ELR (cell line): Measurements from ENCODE around the gene ANKS6.
A peak's percentile ranks its signal among the peaks of the same experiment; 100 is the strongest.

ENCODE experiments used
- DNase-seq: peaks from one replicate; pipeline ENCODE4 v3.0.0-alpha.2; 2015; ENCODE audit warnings: low read depth

ANKS6 gene

GRCh38 chr9:98815391-98815951, 19.1 kb upstream of the ANKS6 start:
- DNase-seq = no peak

GRCh38 chr9:98811051-98811650, 14.8 kb upstream of the ANKS6 start:
- DNase-seq = peak; percentile 93

- DNase-seq = peak; percentile 61
Measured at GRCh38 chr9:98810102-98810842, 13.9 kb upstream of the ANKS6 start.

- no peak for DNase-seq
Measured at GRCh38 chr9:98809311-98810101, 13.2 kb upstream of the ANKS6 start.

GRCh38 chr9:98808875-98809274, 12.5 kb upstream of the ANKS6 start:
- DNase-seq = no peak

GRCh38 chr9:98808411-98808815, 12.1 kb upstream of the ANKS6 start:
- no peak for DNase-seq

- DNase-seq = peak; percentile 48
Measured at GRCh38 chr9:98807814-98808195, 11.4 kb upstream of the ANKS6 start.

GRCh38 chr9:98807070-98807813, 10.9 kb upstream of the ANKS6 start, which contains the start of gene GALNT12:
GALNT12 (plus strand) TSS chr9:98807670; CDS start chr9:98807699, 29 bp downstream.
- DNase-seq = peak; percentile 53

GRCh38 chr9:98806394-98807035, 10.2 kb upstream of the ANKS6 start:
- DNase-seq = peak; percentile 43

- peak; percentile 53 for DNase-seq
Measured at GRCh38 chr9:98805506-98806272, 9.3 kb upstream of the ANKS6 start.

- DNase-seq = no peak
Measured at GRCh38 chr9:98804083-98804482, 7.7 kb upstream of the ANKS6 start.

GRCh38 chr9:98801969-98802371, 5.6 kb upstream of the ANKS6 start:
- no peak for DNase-seq

- DNase-seq = no peak
Measured at GRCh38 chr9:98801561-98801960, 5.2 kb upstream of the ANKS6 start.

- DNase-seq = no peak
Measured at GRCh38 chr9:98798254-98798653, 1.9 kb upstream of the ANKS6 start.

- DNase-seq = no peak
Measured at GRCh38 chr9:98797491-98797890, 1.1 kb upstream of the ANKS6 start.

GRCh38 chr9:98795970-98796363, 388 bp downstream of the ANKS6 start:
- DNase-seq = peak; percentile 44

GRCh38 chr9:98795295-98795955, 930 bp downstream of the ANKS6 start:
- DNase-seq = no peak

- no peak for DNase-seq
Measured at GRCh38 chr9:98794802-98795201, 1.6 kb downstream of the ANKS6 start.

- no peak for DNase-seq
Measured at GRCh38 chr9:98793031-98793430, 3.3 kb downstream of the ANKS6 start.
